ENCODE data around the gene SNRK.

DNA sequence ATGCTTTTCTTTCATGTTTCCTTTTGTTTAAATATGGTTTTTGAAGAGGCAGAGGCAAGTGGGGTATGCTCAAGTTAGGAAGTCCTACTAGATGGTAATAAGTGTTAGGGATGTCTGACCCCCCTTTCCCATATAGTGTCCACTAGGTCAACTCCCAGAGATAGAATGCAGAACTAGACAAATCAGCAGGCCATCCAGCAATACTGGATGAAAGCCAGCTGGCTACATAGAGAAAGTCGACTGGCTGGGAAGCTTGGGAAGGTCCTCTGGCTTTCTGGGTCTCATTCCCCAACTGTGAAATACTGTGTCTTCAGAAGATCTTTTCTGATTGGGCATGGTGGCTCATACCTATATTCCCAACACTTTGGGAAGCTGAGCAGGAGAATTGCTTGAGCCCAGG is 113.8 kb downstream of the SNRK start:
- TF ChIP-seq TEAD4 (CRISPR knock-in tag; IDR thresholded peaks at IDR 0.05) (no peak), CREB1 (CRISPR knock-in tag; IDR thresholded peaks at IDR 0.05) (no peak), RORB (CRISPR knock-in tag; IDR thresholded peaks at IDR 0.05) (no peak), TP53 (CRISPR knock-in tag; IDR thresholded peaks at IDR 0.05) (no peak), SP1 (CRISPR knock-in tag; conservative IDR thresholded peaks at IDR 0.05) (no peak), ZNF671 (CRISPR knock-in tag; IDR thresholded peaks at IDR 0.05) (no peak)
- TF ChIP-seq, protein P1, sequence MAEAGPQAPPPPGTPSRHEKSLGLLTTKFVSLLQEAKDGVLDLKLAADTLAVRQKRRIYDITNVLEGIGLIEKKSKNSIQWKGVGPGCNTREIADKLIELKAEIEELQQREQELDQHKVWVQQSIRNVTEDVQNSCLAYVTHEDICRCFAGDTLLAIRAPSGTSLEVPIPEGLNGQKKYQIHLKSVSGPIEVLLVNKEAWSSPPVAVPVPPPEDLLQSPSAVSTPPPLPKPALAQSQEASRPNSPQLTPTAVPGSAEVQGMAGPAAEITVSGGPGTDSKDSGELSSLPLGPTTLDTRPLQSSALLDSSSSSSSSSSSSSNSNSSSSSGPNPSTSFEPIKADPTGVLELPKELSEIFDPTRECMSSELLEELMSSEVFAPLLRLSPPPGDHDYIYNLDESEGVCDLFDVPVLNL (CRISPR knock-in tag; IDR thresholded peaks at IDR 0.05; ENCODE audit: borderline replicate concordance, low read depth) = no peak
- TF ChIP-seq, protein P2, sequence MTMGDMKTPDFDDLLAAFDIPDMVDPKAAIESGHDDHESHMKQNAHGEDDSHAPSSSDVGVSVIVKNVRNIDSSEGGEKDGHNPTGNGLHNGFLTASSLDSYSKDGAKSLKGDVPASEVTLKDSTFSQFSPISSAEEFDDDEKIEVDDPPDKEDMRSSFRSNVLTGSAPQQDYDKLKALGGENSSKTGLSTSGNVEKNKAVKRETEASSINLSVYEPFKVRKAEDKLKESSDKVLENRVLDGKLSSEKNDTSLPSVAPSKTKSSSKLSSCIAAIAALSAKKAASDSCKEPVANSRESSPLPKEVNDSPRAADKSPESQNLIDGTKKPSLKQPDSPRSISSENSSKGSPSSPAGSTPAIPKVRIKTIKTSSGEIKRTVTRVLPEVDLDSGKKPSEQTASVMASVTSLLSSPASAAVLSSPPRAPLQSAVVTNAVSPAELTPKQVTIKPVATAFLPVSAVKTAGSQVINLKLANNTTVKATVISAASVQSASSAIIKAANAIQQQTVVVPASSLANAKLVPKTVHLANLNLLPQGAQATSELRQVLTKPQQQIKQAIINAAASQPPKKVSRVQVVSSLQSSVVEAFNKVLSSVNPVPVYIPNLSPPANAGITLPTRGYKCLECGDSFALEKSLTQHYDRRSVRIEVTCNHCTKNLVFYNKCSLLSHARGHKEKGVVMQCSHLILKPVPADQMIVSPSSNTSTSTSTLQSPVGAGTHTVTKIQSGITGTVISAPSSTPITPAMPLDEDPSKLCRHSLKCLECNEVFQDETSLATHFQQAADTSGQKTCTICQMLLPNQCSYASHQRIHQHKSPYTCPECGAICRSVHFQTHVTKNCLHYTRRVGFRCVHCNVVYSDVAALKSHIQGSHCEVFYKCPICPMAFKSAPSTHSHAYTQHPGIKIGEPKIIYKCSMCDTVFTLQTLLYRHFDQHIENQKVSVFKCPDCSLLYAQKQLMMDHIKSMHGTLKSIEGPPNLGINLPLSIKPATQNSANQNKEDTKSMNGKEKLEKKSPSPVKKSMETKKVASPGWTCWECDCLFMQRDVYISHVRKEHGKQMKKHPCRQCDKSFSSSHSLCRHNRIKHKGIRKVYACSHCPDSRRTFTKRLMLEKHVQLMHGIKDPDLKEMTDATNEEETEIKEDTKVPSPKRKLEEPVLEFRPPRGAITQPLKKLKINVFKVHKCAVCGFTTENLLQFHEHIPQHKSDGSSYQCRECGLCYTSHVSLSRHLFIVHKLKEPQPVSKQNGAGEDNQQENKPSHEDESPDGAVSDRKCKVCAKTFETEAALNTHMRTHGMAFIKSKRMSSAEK (CRISPR knock-in tag; IDR thresholded peaks at IDR 0.05; ENCODE audit: borderline replicate concordance) = no peak
- TF ChIP-seq, protein P3, sequence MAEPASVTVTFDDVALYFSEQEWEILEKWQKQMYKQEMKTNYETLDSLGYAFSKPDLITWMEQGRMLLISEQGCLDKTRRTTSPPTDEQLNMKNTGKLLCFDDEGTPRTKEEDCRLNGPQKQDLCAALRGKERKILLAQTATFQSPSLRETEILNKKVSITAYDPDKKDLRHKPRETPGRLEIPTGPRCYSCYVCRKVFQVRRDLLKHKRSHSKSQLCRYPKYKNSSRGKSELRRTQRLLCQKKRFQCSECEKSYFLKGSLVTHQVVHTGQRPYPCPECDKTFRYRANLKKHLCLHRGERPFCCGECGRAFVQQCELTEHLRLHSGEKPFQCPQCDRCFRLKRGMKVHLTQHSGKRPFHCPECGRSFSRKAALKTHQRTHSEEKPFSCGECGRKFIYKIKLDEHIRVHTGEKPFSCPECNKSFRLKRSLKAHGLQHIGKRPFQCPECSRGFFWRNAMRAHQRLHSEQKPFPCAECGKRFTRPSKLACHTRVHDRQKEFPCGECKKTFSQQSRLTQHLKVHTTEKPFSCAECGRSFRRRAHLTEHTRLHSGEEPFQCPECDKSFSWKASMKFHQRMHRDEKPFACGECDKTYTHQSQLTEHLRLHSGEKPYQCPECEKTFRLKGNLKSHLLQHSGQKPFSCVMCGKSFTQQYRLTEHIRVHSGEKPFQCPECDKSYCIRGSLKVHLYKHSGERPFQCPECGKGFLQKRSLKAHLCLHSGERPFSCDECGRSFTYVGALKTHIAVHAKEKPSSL (CRISPR knock-in tag; conservative IDR thresholded peaks at IDR 0.05) = no peak
- TF ChIP-seq, protein P4, sequence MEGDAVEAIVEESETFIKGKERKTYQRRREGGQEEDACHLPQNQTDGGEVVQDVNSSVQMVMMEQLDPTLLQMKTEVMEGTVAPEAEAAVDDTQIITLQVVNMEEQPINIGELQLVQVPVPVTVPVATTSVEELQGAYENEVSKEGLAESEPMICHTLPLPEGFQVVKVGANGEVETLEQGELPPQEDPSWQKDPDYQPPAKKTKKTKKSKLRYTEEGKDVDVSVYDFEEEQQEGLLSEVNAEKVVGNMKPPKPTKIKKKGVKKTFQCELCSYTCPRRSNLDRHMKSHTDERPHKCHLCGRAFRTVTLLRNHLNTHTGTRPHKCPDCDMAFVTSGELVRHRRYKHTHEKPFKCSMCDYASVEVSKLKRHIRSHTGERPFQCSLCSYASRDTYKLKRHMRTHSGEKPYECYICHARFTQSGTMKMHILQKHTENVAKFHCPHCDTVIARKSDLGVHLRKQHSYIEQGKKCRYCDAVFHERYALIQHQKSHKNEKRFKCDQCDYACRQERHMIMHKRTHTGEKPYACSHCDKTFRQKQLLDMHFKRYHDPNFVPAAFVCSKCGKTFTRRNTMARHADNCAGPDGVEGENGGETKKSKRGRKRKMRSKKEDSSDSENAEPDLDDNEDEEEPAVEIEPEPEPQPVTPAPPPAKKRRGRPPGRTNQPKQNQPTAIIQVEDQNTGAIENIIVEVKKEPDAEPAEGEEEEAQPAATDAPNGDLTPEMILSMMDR (IDR thresholded peaks at IDR 0.05) = no peak
- TF ChIP-seq, protein P5, sequence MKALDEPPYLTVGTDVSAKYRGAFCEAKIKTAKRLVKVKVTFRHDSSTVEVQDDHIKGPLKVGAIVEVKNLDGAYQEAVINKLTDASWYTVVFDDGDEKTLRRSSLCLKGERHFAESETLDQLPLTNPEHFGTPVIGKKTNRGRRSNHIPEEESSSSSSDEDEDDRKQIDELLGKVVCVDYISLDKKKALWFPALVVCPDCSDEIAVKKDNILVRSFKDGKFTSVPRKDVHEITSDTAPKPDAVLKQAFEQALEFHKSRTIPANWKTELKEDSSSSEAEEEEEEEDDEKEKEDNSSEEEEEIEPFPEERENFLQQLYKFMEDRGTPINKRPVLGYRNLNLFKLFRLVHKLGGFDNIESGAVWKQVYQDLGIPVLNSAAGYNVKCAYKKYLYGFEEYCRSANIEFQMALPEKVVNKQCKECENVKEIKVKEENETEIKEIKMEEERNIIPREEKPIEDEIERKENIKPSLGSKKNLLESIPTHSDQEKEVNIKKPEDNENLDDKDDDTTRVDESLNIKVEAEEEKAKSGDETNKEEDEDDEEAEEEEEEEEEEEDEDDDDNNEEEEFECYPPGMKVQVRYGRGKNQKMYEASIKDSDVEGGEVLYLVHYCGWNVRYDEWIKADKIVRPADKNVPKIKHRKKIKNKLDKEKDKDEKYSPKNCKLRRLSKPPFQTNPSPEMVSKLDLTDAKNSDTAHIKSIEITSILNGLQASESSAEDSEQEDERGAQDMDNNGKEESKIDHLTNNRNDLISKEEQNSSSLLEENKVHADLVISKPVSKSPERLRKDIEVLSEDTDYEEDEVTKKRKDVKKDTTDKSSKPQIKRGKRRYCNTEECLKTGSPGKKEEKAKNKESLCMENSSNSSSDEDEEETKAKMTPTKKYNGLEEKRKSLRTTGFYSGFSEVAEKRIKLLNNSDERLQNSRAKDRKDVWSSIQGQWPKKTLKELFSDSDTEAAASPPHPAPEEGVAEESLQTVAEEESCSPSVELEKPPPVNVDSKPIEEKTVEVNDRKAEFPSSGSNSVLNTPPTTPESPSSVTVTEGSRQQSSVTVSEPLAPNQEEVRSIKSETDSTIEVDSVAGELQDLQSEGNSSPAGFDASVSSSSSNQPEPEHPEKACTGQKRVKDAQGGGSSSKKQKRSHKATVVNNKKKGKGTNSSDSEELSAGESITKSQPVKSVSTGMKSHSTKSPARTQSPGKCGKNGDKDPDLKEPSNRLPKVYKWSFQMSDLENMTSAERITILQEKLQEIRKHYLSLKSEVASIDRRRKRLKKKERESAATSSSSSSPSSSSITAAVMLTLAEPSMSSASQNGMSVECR (CRISPR knock-in tag; IDR thresholded peaks at IDR 0.05; ENCODE audit: borderline replicate concordance) = no peak
- TF ChIP-seq, protein P6, sequence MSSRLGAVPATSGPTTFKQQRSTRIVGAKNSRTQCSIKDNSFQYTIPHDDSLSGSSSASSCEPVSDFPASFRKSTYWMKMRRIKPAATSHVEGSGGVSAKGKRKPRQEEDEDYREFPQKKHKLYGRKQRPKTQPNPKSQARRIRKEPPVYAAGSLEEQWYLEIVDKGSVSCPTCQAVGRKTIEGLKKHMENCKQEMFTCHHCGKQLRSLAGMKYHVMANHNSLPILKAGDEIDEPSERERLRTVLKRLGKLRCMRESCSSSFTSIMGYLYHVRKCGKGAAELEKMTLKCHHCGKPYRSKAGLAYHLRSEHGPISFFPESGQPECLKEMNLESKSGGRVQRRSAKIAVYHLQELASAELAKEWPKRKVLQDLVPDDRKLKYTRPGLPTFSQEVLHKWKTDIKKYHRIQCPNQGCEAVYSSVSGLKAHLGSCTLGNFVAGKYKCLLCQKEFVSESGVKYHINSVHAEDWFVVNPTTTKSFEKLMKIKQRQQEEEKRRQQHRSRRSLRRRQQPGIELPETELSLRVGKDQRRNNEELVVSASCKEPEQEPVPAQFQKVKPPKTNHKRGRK (CRISPR knock-in tag; IDR thresholded peaks at IDR 0.05; ENCODE audit: borderline replicate concordance) = no peak
- TF ChIP-seq, protein P7, sequence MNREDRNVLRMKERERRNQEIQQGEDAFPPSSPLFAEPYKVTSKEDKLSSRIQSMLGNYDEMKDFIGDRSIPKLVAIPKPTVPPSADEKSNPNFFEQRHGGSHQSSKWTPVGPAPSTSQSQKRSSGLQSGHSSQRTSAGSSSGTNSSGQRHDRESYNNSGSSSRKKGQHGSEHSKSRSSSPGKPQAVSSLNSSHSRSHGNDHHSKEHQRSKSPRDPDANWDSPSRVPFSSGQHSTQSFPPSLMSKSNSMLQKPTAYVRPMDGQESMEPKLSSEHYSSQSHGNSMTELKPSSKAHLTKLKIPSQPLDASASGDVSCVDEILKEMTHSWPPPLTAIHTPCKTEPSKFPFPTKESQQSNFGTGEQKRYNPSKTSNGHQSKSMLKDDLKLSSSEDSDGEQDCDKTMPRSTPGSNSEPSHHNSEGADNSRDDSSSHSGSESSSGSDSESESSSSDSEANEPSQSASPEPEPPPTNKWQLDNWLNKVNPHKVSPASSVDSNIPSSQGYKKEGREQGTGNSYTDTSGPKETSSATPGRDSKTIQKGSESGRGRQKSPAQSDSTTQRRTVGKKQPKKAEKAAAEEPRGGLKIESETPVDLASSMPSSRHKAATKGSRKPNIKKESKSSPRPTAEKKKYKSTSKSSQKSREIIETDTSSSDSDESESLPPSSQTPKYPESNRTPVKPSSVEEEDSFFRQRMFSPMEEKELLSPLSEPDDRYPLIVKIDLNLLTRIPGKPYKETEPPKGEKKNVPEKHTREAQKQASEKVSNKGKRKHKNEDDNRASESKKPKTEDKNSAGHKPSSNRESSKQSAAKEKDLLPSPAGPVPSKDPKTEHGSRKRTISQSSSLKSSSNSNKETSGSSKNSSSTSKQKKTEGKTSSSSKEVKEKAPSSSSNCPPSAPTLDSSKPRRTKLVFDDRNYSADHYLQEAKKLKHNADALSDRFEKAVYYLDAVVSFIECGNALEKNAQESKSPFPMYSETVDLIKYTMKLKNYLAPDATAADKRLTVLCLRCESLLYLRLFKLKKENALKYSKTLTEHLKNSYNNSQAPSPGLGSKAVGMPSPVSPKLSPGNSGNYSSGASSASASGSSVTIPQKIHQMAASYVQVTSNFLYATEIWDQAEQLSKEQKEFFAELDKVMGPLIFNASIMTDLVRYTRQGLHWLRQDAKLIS (CRISPR knock-in tag; IDR thresholded peaks at IDR 0.05; ENCODE audit: borderline replicate concordance) = no peak
- TF ChIP-seq, protein P8, sequence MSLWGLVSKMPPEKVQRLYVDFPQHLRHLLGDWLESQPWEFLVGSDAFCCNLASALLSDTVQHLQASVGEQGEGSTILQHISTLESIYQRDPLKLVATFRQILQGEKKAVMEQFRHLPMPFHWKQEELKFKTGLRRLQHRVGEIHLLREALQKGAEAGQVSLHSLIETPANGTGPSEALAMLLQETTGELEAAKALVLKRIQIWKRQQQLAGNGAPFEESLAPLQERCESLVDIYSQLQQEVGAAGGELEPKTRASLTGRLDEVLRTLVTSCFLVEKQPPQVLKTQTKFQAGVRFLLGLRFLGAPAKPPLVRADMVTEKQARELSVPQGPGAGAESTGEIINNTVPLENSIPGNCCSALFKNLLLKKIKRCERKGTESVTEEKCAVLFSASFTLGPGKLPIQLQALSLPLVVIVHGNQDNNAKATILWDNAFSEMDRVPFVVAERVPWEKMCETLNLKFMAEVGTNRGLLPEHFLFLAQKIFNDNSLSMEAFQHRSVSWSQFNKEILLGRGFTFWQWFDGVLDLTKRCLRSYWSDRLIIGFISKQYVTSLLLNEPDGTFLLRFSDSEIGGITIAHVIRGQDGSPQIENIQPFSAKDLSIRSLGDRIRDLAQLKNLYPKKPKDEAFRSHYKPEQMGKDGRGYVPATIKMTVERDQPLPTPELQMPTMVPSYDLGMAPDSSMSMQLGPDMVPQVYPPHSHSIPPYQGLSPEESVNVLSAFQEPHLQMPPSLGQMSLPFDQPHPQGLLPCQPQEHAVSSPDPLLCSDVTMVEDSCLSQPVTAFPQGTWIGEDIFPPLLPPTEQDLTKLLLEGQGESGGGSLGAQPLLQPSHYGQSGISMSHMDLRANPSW (CRISPR knock-in tag; conservative IDR thresholded peaks at IDR 0.05; ENCODE audit: low read depth) = no peak

All from WTC11 (cell line).